ENCODE data around the gene CRYBG2. TPM values are rescaled to one million over a fixed set of nuclear protein-coding genes. Genes with fewer than 3 reads are reported as not detected.

Gene CRYBG2
- total RNA-seq, 1 experiment from 2014 or later = 21.1 TPM

GRCh38 chr1:26361605-26362122, 7.7 kb upstream of the CRYBG2 start (continued):
- TF ChIP-seq, protein P1, sequence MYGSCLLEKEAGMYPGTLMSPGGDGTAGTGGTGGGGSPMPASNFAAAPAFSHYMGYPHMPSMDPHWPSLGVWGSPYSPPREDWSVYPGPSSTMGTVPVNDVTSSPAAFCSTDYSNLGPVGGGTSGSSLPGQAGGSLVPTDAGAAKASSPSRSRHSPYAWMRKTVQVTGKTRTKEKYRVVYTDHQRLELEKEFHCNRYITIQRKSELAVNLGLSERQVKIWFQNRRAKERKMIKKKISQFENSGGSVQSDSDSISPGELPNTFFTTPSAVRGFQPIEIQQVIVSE (CRISPR knock-in tag; IDR thresholded peaks at IDR 0.05; ENCODE audit: borderline replicate concordance) = no peak
- TF ChIP-seq, protein P2, sequence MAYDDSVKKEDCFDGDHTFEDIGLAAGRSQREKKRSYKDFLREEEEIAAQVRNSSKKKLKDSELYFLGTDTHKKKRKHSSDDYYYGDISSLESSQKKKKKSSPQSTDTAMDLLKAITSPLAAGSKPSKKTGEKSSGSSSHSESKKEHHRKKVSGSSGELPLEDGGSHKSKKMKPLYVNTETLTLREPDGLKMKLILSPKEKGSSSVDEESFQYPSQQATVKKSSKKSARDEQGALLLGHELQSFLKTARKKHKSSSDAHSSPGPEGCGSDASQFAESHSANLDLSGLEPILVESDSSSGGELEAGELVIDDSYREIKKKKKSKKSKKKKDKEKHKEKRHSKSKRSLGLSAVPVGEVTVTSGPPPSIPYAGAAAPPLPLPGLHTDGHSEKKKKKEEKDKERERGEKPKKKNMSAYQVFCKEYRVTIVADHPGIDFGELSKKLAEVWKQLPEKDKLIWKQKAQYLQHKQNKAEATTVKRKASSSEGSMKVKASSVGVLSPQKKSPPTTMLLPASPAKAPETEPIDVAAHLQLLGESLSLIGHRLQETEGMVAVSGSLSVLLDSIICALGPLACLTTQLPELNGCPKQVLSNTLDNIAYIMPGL (CRISPR knock-in tag; IDR thresholded peaks at IDR 0.05) = no peak

GRCh38 chr1:26360807-26361604, 7.1 kb upstream of the CRYBG2 start:
- POLR2A ChIA-PET = interaction anchor here (0.9 to 1.1 kb wide), 2 partner anchors 49 to 56 kb away, joined by 3 read pairs; partner anchors contain the start of gene LIN28A
- H3K27ac Mint-ChIP-seq = no peak overlapping the region

More at GRCh38 chr1:26360807-26361604, 7.1 kb upstream of the CRYBG2 start:
- H3K9me3 Mint-ChIP-seq = no peaks in the 10 kb centered on the region
- TF ChIP-seq NR1H2 (CRISPR knock-in tag; IDR thresholded peaks at IDR 0.05) = no peak
- TF ChIP-seq, protein P1 (CRISPR knock-in tag; IDR thresholded peaks at IDR 0.05; ENCODE audit: borderline replicate concordance) = no peak
- TF ChIP-seq ATF1 (CRISPR knock-in tag; IDR thresholded peaks at IDR 0.05) = no peak
- TF ChIP-seq CREM (CRISPR knock-in tag; IDR thresholded peaks at IDR 0.05) = no peak
- no peak for TF ChIP-seq FOXJ3 (CRISPR knock-in tag; IDR thresholded peaks at IDR 0.05; ENCODE audit: borderline replicate concordance)
- no peak for TF ChIP-seq E2F4 (CRISPR knock-in tag; IDR thresholded peaks at IDR 0.05; ENCODE audit: borderline replicate concordance, low read depth)
- TF ChIP-seq CREB1 (CRISPR knock-in tag; IDR thresholded peaks at IDR 0.05) = no peak
- no peak for TF ChIP-seq FOXK1 (CRISPR knock-in tag; IDR thresholded peaks at IDR 0.05)
- TF ChIP-seq TEAD4 (CRISPR knock-in tag; IDR thresholded peaks at IDR 0.05) = no peak
- TF ChIP-seq PRDM15 (CRISPR knock-in tag; IDR thresholded peaks at IDR 0.05) = no peak
- no peak for TF ChIP-seq ZNF396 (CRISPR knock-in tag; IDR thresholded peaks at IDR 0.05; ENCODE audit: borderline replicate concordance)
- TF ChIP-seq, protein P3, sequence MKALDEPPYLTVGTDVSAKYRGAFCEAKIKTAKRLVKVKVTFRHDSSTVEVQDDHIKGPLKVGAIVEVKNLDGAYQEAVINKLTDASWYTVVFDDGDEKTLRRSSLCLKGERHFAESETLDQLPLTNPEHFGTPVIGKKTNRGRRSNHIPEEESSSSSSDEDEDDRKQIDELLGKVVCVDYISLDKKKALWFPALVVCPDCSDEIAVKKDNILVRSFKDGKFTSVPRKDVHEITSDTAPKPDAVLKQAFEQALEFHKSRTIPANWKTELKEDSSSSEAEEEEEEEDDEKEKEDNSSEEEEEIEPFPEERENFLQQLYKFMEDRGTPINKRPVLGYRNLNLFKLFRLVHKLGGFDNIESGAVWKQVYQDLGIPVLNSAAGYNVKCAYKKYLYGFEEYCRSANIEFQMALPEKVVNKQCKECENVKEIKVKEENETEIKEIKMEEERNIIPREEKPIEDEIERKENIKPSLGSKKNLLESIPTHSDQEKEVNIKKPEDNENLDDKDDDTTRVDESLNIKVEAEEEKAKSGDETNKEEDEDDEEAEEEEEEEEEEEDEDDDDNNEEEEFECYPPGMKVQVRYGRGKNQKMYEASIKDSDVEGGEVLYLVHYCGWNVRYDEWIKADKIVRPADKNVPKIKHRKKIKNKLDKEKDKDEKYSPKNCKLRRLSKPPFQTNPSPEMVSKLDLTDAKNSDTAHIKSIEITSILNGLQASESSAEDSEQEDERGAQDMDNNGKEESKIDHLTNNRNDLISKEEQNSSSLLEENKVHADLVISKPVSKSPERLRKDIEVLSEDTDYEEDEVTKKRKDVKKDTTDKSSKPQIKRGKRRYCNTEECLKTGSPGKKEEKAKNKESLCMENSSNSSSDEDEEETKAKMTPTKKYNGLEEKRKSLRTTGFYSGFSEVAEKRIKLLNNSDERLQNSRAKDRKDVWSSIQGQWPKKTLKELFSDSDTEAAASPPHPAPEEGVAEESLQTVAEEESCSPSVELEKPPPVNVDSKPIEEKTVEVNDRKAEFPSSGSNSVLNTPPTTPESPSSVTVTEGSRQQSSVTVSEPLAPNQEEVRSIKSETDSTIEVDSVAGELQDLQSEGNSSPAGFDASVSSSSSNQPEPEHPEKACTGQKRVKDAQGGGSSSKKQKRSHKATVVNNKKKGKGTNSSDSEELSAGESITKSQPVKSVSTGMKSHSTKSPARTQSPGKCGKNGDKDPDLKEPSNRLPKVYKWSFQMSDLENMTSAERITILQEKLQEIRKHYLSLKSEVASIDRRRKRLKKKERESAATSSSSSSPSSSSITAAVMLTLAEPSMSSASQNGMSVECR (CRISPR knock-in tag; IDR thresholded peaks at IDR 0.05; ENCODE audit: borderline replicate concordance) = no peak
- TF ChIP-seq ESRRA (CRISPR knock-in tag; IDR thresholded peaks at IDR 0.05; ENCODE audit: borderline replicate concordance) = no peak
- TF ChIP-seq SP1 (CRISPR knock-in tag; conservative IDR thresholded peaks at IDR 0.05) = no peak
- TF ChIP-seq, protein P4, sequence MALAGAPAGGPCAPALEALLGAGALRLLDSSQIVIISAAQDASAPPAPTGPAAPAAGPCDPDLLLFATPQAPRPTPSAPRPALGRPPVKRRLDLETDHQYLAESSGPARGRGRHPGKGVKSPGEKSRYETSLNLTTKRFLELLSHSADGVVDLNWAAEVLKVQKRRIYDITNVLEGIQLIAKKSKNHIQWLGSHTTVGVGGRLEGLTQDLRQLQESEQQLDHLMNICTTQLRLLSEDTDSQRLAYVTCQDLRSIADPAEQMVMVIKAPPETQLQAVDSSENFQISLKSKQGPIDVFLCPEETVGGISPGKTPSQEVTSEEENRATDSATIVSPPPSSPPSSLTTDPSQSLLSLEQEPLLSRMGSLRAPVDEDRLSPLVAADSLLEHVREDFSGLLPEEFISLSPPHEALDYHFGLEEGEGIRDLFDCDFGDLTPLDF (CRISPR knock-in tag; IDR thresholded peaks at IDR 0.05) = no peak
- TF ChIP-seq, protein P5, sequence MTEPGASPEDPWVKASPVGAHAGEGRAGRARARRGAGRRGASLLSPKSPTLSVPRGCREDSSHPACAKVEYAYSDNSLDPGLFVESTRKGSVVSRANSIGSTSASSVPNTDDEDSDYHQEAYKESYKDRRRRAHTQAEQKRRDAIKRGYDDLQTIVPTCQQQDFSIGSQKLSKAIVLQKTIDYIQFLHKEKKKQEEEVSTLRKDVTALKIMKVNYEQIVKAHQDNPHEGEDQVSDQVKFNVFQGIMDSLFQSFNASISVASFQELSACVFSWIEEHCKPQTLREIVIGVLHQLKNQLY (CRISPR knock-in tag; IDR thresholded peaks at IDR 0.05) = no peak
- peaks cover 43% of the 10 kb centered on the region for H3K27me3 Mint-ChIP-seq (ENCODE audit: low read depth)
- CTCF ChIA-PET = interaction anchor here (0.7 to 3.6 kb wide), 14 partner anchors 9 to 184 kb away, joined by 3 to 30 read pairs (median 4); partner anchors contain the start of genes CATSPER4, CEP85, CNKSR1 and LIN28A
- ATAC-seq (no peak), DNase-seq (ENCODE audit: low spot score) (no peak)
- H3K4me3 Mint-ChIP-seq = peak overlapping the region; percentile 83
- H3K4me1 Mint-ChIP-seq = peaks cover 39% of the 10 kb centered on the region
- no peaks in the 10 kb centered on the region for H3K36me3 Mint-ChIP-seq

Measured in WTC11 (cell line).